ENCODE measurements around the gene ZNF669.
"Not testable (repeated sequence)": the region's sequence is repeated elsewhere in the genome, so short reads cannot be mapped to it uniquely, and the experiment has no call there.

ZNF669 gene

GRCh38 chr1:247103859-247104591, at the start of gene ZNF669:
Gene ZNF669 (minus strand): TSS chr1:247104356. CDS start chr1:247104199, 157 bp downstream.
- DNase-seq (ENCODE audit: low spot score), result peak; percentile 94

- no peak for DNase-seq (ENCODE audit: low spot score)
Measured at GRCh38 chr1:247147781-247148180, 43.6 kb upstream of the ZNF669 start.

GRCh38 chr1:247147120-247147519, 43.0 kb upstream of the ZNF669 start:
- DNase-seq (ENCODE audit: low spot score), result not testable (repeated sequence)

- no peak for DNase-seq (ENCODE audit: low spot score)
Measured at GRCh38 chr1:247146671-247147070, 42.5 kb upstream of the ZNF669 start.

GRCh38 chr1:247145279-247145678, 41.1 kb upstream of the ZNF669 start:
- no peak for DNase-seq (ENCODE audit: low spot score)

GRCh38 chr1:247139557-247139956, 35.4 kb upstream of the ZNF669 start:
- DNase-seq (ENCODE audit: low spot score), result not testable (repeated sequence)

- DNase-seq (ENCODE audit: low spot score), result no peak
Measured at GRCh38 chr1:247131236-247131635, 27.1 kb upstream of the ZNF669 start.

GRCh38 chr1:247127519-247128282, 23.5 kb upstream of the ZNF669 start:
- not testable (repeated sequence) for DNase-seq (ENCODE audit: low spot score)

- not testable (repeated sequence) for DNase-seq (ENCODE audit: low spot score)
Measured at GRCh38 chr1:247126601-247127000, 22.4 kb upstream of the ZNF669 start.

GRCh38 chr1:247126166-247126565, 22.0 kb upstream of the ZNF669 start:
- DNase-seq (ENCODE audit: low spot score), result not testable (repeated sequence)

GRCh38 chr1:247121382-247121781, 17.2 kb upstream of the ZNF669 start:
- no peak for DNase-seq (ENCODE audit: low spot score)

- not testable (repeated sequence) for DNase-seq (ENCODE audit: low spot score)
Measured at GRCh38 chr1:247120408-247120668, 16.2 kb upstream of the ZNF669 start.

GRCh38 chr1:247119600-247120407, 15.6 kb upstream of the ZNF669 start:
- no peak for DNase-seq (ENCODE audit: low spot score)

GRCh38 chr1:247118946-247119446, 14.8 kb upstream of the ZNF669 start:
- DNase-seq (ENCODE audit: low spot score), result peak; percentile 48

GRCh38 chr1:247115545-247115944, 11.4 kb upstream of the ZNF669 start:
- no peak for DNase-seq (ENCODE audit: low spot score)

GRCh38 chr1:247115141-247115510, 11.0 kb upstream of the ZNF669 start:
- no peak for DNase-seq (ENCODE audit: low spot score)

- no peak for DNase-seq (ENCODE audit: low spot score)
Measured at GRCh38 chr1:247114351-247115140, 10.4 kb upstream of the ZNF669 start.

- DNase-seq (ENCODE audit: low spot score), result no peak
Measured at GRCh38 chr1:247113733-247114271, 9.6 kb upstream of the ZNF669 start.

GRCh38 chr1:247113094-247113497, 8.9 kb upstream of the ZNF669 start:
- peak; percentile 40 for DNase-seq (ENCODE audit: low spot score)

- no peak for DNase-seq (ENCODE audit: low spot score)
Measured at GRCh38 chr1:247112479-247112781, 8.3 kb upstream of the ZNF669 start.

GRCh38 chr1:247111700-247112478, 7.7 kb upstream of the ZNF669 start:
- peak; percentile 51 for DNase-seq (ENCODE audit: low spot score)
